HEK293 (cell line): ENCODE measurements around the gene SRL.

Experiments used
- CTCF ChIA-PET: fragments of 350-600 bp; formaldehyde crosslinking; extraction: SDS; loops from one replicate; lab custom pipeline; 2021; ENCODE audit warnings: antibody characterized with exemption; lab: Yijun Ruan, JAX
- POLR2A ChIA-PET: fragments of 300-600 bp; formaldehyde crosslinking; extraction: SDS; loops from one replicate; lab custom pipeline; 2020; ENCODE audit warnings: antibody characterized with exemption, inconsistent platforms; lab: Yijun Ruan, JAX
- H3K27ac ChIP-seq: fragments of 200-500 bp; sonication (Bioruptor generic); 2 replicates; pipeline ENCODE4 v1.5.1; 2014; ENCODE audit warnings: low read depth, low read length, control low read depth, inconsistent platforms; ENCODE audit errors: extremely low read depth
- H3K36me3 ChIP-seq, 2 experiments: fragments of 200-500 bp in 1 of 2; sonication (Bioruptor generic) in 1 of 2; 1 replicate in 1 of 2; 2 replicates in 1 of 2; pipeline ENCODE4 v1.5.1; 2014 to 2017; ENCODE audit warnings: inconsistent platforms in 2 of 2, low read length in 2 of 2; ENCODE audit not compliant: control insufficient read depth in 2 of 2, insufficient read depth in 1 of 2
- H3K4me1 ChIP-seq: fragments of 200-500 bp; sonication (Bioruptor generic); 2 replicates; pipeline ENCODE4 v1.5.1; 2014; ENCODE audit warnings: mild to moderate bottlenecking, low read length, inconsistent platforms; ENCODE audit not compliant: control insufficient read depth, insufficient read depth
- H3K4me3 ChIP-seq: 2 replicates; pipeline ENCODE4 v1.5.1; 2011; ENCODE audit warnings: low read depth, mild to moderate bottlenecking, control low read depth, low read length, moderate library complexity
- H3K9me3 ChIP-seq: fragments of 200-500 bp; sonication (Bioruptor generic); 2 replicates; pipeline ENCODE4 v1.5.1; 2014; ENCODE audit warnings: low read depth, low read length, inconsistent platforms; ENCODE audit not compliant: control insufficient read depth, insufficient read depth
- BCL11B ChIP-seq: fragments of 450-650 bp; formaldehyde crosslinking; IDR thresholded peaks from 2 replicates; pipeline ENCODE4 v1.5.1; 2016; ENCODE audit warnings: low read depth, missing biosample characterization, missing genetic modification characterization
- HOXA7 ChIP-seq: sonication (generic); formaldehyde crosslinking; IDR thresholded peaks from 2 replicates; pipeline ENCODE4 v1.8.1; 2022; ENCODE audit warnings: missing genetic modification reagents, borderline replicate concordance
- HOXD13 ChIP-seq: sonication (generic); formaldehyde crosslinking; IDR thresholded peaks from 2 replicates; pipeline ENCODE4 v1.8.0; 2022; ENCODE audit warnings: missing genetic modification reagents, borderline replicate concordance
- KLF9 ChIP-seq: fragments of 450-650 bp; formaldehyde crosslinking; IDR thresholded peaks from 2 replicates; pipeline ENCODE4 v1.5.1; 2016; ENCODE audit warnings: missing biosample characterization, missing genetic modification characterization, low read depth
- MEIS1 ChIP-seq: sonication (generic); formaldehyde crosslinking; IDR thresholded peaks from 2 replicates; pipeline ENCODE4 v1.8.1; 2022; ENCODE audit warnings: missing genetic modification reagents, mild to moderate bottlenecking, borderline replicate concordance
- OVOL3 ChIP-seq: fragments of 450-650 bp; formaldehyde crosslinking; IDR thresholded peaks from 2 replicates; pipeline ENCODE4 v1.5.1; 2016; ENCODE audit warnings: missing biosample characterization, missing genetic modification characterization
- ZBTB26 ChIP-seq: fragments of 450-650 bp; formaldehyde crosslinking; optimal IDR thresholded peaks from 2 replicates; pipeline ENCODE3; 2016; ENCODE audit warnings: missing biosample characterization, mild to moderate bottlenecking, missing genetic modification characterization
- ZIC2 ChIP-seq: fragments of 450-650 bp; formaldehyde crosslinking; IDR thresholded peaks from 2 replicates; pipeline ENCODE4 v1.5.1; 2016; ENCODE audit warnings: missing biosample characterization, missing genetic modification characterization
- ZNF157 ChIP-seq: fragments of 450-650 bp; formaldehyde crosslinking; IDR thresholded peaks from 2 replicates; pipeline ENCODE4 v1.5.1; 2016; ENCODE audit warnings: missing biosample characterization, missing genetic modification characterization
- ZNF169 ChIP-seq: fragments of 450-650 bp; formaldehyde crosslinking; IDR thresholded peaks from 2 replicates; pipeline ENCODE4 v1.5.1; 2016; ENCODE audit warnings: missing biosample characterization, missing genetic modification characterization
- ZNF26 ChIP-seq: fragments of 450-650 bp; formaldehyde crosslinking; IDR thresholded peaks from 2 replicates; pipeline ENCODE4 v1.5.1; 2016; ENCODE audit warnings: missing biosample characterization, missing genetic modification characterization
- ZNF324 ChIP-seq: fragments of 450-650 bp; formaldehyde crosslinking; IDR thresholded peaks from 2 replicates; pipeline ENCODE4 v1.5.1; 2016; ENCODE audit warnings: missing biosample characterization, missing genetic modification characterization
- ZNF341 ChIP-seq: fragments of 450-650 bp; formaldehyde crosslinking; IDR thresholded peaks from 2 replicates; pipeline ENCODE4; 2016; ENCODE audit warnings: low read depth, missing biosample characterization, missing genetic modification characterization
- ZNF416 ChIP-seq: fragments of 450-650 bp; formaldehyde crosslinking; IDR thresholded peaks from 2 replicates; pipeline ENCODE4 v1.5.1; 2016; ENCODE audit warnings: missing biosample characterization, missing genetic modification characterization
- ZNF433 ChIP-seq: fragments of 450-650 bp; formaldehyde crosslinking; IDR thresholded peaks from 2 replicates; pipeline ENCODE4 v1.5.1; 2016; ENCODE audit warnings: missing biosample characterization, missing genetic modification characterization, low read depth
- ZNF549 ChIP-seq: fragments of 450-650 bp; IDR thresholded peaks from 2 replicates; pipeline ENCODE4 v1.5.1; 2018; ENCODE audit warnings: missing biosample characterization, missing genetic modification characterization, mild to moderate bottlenecking, inconsistent platforms, moderate library complexity
- ZNF555 ChIP-seq: fragments of 450-650 bp; formaldehyde crosslinking; conservative IDR thresholded peaks from 2 replicates; pipeline ENCODE4 v1.5.1; 2017; ENCODE audit warnings: missing biosample characterization, mild to moderate bottlenecking, missing genetic modification characterization, inconsistent platforms
- ZNF561 ChIP-seq: fragments of 450-650 bp; IDR thresholded peaks from 2 replicates; pipeline ENCODE4 v1.5.1; 2018; ENCODE audit warnings: missing biosample characterization, missing genetic modification characterization, borderline replicate concordance
- ZNF610 ChIP-seq: fragments of 450-650 bp; formaldehyde crosslinking; IDR thresholded peaks from 2 replicates; pipeline ENCODE4 v1.5.1; 2016; ENCODE audit warnings: missing biosample characterization, missing genetic modification characterization, borderline replicate concordance
- ZNF621 ChIP-seq: fragments of 450-650 bp; formaldehyde crosslinking; IDR thresholded peaks from 2 replicates; pipeline ENCODE4 v1.5.1; 2017; ENCODE audit warnings: missing biosample characterization, missing genetic modification characterization
- ZNF658 ChIP-seq: fragments of 450-650 bp; formaldehyde crosslinking; IDR thresholded peaks from 2 replicates; pipeline ENCODE4; 2016; ENCODE audit warnings: missing biosample characterization, missing genetic modification characterization
- ZNF660 ChIP-seq: fragments of 450-650 bp; IDR thresholded peaks from 2 replicates; pipeline ENCODE4 v1.5.1; 2018; ENCODE audit warnings: missing biosample characterization, mild to moderate bottlenecking, missing genetic modification characterization
- ZNF670 ChIP-seq: fragments of 450-650 bp; formaldehyde crosslinking; IDR thresholded peaks from 2 replicates; pipeline ENCODE4 v1.5.1; 2016; ENCODE audit warnings: missing biosample characterization, missing genetic modification characterization, low read depth
- ZNF677 ChIP-seq: fragments of 450-650 bp; IDR thresholded peaks from 2 replicates; pipeline ENCODE4 v1.5.0; 2018; ENCODE audit warnings: missing biosample characterization, mild to moderate bottlenecking, missing genetic modification characterization, moderate library complexity
- ZNF704 ChIP-seq: fragments of 450-650 bp; formaldehyde crosslinking; IDR thresholded peaks from 2 replicates; pipeline ENCODE4 v1.5.1; 2016; ENCODE audit warnings: missing biosample characterization, missing genetic modification characterization
- ZNF777 ChIP-seq: fragments of 450-650 bp; formaldehyde crosslinking; IDR thresholded peaks from 2 replicates; pipeline ENCODE4 v1.5.1; 2017; ENCODE audit warnings: missing biosample characterization, missing genetic modification characterization, borderline replicate concordance
- ZNF830 ChIP-seq: fragments of 450-650 bp; IDR thresholded peaks from 2 replicates; pipeline ENCODE4 v1.5.0; 2018; ENCODE audit warnings: missing biosample characterization, missing genetic modification characterization, low read depth, mild to moderate bottlenecking, moderate library complexity
- ZSCAN4 ChIP-seq: fragments of 450-650 bp; formaldehyde crosslinking; IDR thresholded peaks from 2 replicates; pipeline ENCODE4 v1.5.1; 2017; ENCODE audit warnings: missing biosample characterization, missing genetic modification characterization

Gene SRL

GRCh38 chr16:4184038-4184702 is 57.7 kb downstream of the SRL start:
- TF ChIP-seq ZBTB26 = peak; percentile 80
- peak; percentile 47; the same call in 1 of the 2 replicates for TF ChIP-seq BCL11B (tag by site-specific recombination)
- no peak for TF ChIP-seq ZNF658 (tag by site-specific recombination)
- TF ChIP-seq KLF9 (tag by site-specific recombination) = 0 out of 2 replicates have a peak, but pooled peaks have one; percentile 10
- TF ChIP-seq ZNF610 (tag by site-specific recombination) = 0 out of 2 replicates have a peak, but pooled peaks have one; percentile 39
- no peak for TF ChIP-seq ZNF677 (tag by site-specific recombination)
- TF ChIP-seq ZNF157 (tag by site-specific recombination) = no peak
- TF ChIP-seq ZNF555 (tag by site-specific recombination) = no peak
- 0 out of 2 replicates have a peak, but pooled peaks have one; percentile 7 for TF ChIP-seq ZNF433 (tag by site-specific recombination)
- TF ChIP-seq ZNF704 = peak; percentile 100
- Histone ChIP-seq H3K4me3 (peak overlapping the region; percentile 62), H3K27ac (no peak overlapping the region; the same call in 1 of the 2 replicates), H3K4me1 (0 out of 2 replicates have a peak, but pooled peaks cover 2% of the 10 kb centered on the region), H3K36me3 (no peaks in the 10 kb centered on the region; a peak in 1 of 3 replicates), H3K9me3 (no peaks in the 10 kb centered on the region)
- CTCF ChIA-PET = interaction anchor here (0.6 to 1.1 kb wide), 3 partner anchors 56 to 615 kb away, joined by 3 to 5 read pairs (median 3); no protein-coding TSS in a partner anchor
- POLR2A ChIA-PET = interaction anchor here (0.5 to 1.3 kb wide), 8 partner anchors 9 to 85 kb away, joined by 3 to 13 read pairs (median 3); partner anchors contain the start of gene ADCY9

GRCh38 chr16:4183237-4184037 is 58.4 kb downstream of the SRL start:
- H3K36me3 ChIP-seq = no peaks in the 10 kb centered on the region; a peak in 1 of 3 replicates
- H3K4me3 ChIP-seq = peak overlapping the region; percentile 62
- no peaks in the 10 kb centered on the region for H3K9me3 ChIP-seq
- H3K27ac ChIP-seq = peak overlapping the region; percentile 64
- 0 out of 2 replicates have a peak, but pooled peaks cover 2% of the 10 kb centered on the region for H3K4me1 ChIP-seq
- ChIA-PET CTCF (interaction anchor here (0.6 to 1.1 kb wide), 3 partner anchors 55 to 616 kb away, joined by 3 to 5 read pairs (median 3); no protein-coding TSS in a partner anchor), POLR2A (interaction anchor here (0.5 to 1.3 kb wide), 8 partner anchors 9 to 86 kb away, joined by 3 to 13 read pairs (median 3); partner anchors contain the start of gene ADCY9)
- TF ChIP-seq OVOL3 (no peak), ZNF670 (tag by site-specific recombination) (no peak), ZNF830 (no peak), HOXD13 (no peak), ZNF341 (tag by site-specific recombination) (peak; percentile 95), ZSCAN4 (tag by site-specific recombination) (no peak), ZNF416 (no peak), ZNF549 (no peak), ZIC2 (tag by site-specific recombination) (0 out of 2 replicates have a peak, but pooled peaks have one; percentile 11), HOXA7 (CRISPR knock-in tag) (no peak), ZNF561 (peak; percentile 78), ZNF26 (tag by site-specific recombination) (no peak), ZNF324 (tag by site-specific recombination) (peak; percentile 56), ZNF621 (tag by site-specific recombination) (no peak), ZNF660 (no peak; the same call in none of the 2 replicates), MEIS1 (no peak), ZNF169 (tag by site-specific recombination) (0 out of 2 replicates have a peak, but pooled peaks have one; percentile 39), ZNF777 (tag by site-specific recombination) (peak; percentile 71; the same call in 1 of the 2 replicates)
